HEK293 (cell line): ENCODE results near the gene TNFRSF25.
"Not testable (repeated sequence)": the region's sequence is repeated elsewhere in the genome, so short reads cannot be mapped to it uniquely, and the experiment has no call there.

Experiments
- CTCF ChIA-PET: fragments of 350-600 bp; formaldehyde crosslinking; extraction: SDS; loops from one replicate; lab custom pipeline; 2021; ENCODE audit warnings: antibody characterized with exemption; lab: Yijun Ruan, JAX
- POLR2A ChIA-PET: fragments of 300-600 bp; formaldehyde crosslinking; extraction: SDS; loops from one replicate; lab custom pipeline; 2020; ENCODE audit warnings: antibody characterized with exemption, inconsistent platforms; lab: Yijun Ruan, JAX
- H3K27ac ChIP-seq: fragments of 200-500 bp; sonication (Bioruptor generic); 2 replicates; pipeline ENCODE4 v1.5.1; 2014; ENCODE audit warnings: low read depth, low read length, control low read depth, inconsistent platforms; ENCODE audit errors: extremely low read depth
- H3K36me3 ChIP-seq, 2 experiments: fragments of 200-500 bp in 1 of 2; sonication (Bioruptor generic) in 1 of 2; 1 replicate in 1 of 2; 2 replicates in 1 of 2; pipeline ENCODE4 v1.5.1; 2014 to 2017; ENCODE audit warnings: inconsistent platforms in 2 of 2, low read length in 2 of 2; ENCODE audit not compliant: control insufficient read depth in 2 of 2, insufficient read depth in 1 of 2
- H3K4me1 ChIP-seq: fragments of 200-500 bp; sonication (Bioruptor generic); 2 replicates; pipeline ENCODE4 v1.5.1; 2014; ENCODE audit warnings: mild to moderate bottlenecking, low read length, inconsistent platforms; ENCODE audit not compliant: control insufficient read depth, insufficient read depth
- H3K4me3 ChIP-seq: 2 replicates; pipeline ENCODE4 v1.5.1; 2011; ENCODE audit warnings: low read depth, mild to moderate bottlenecking, control low read depth, low read length, moderate library complexity
- H3K9me3 ChIP-seq: fragments of 200-500 bp; sonication (Bioruptor generic); 2 replicates; pipeline ENCODE4 v1.5.1; 2014; ENCODE audit warnings: low read depth, low read length, inconsistent platforms; ENCODE audit not compliant: control insufficient read depth, insufficient read depth
- TCF7L2 ChIP-seq: IDR thresholded peaks from 2 replicates; pipeline ENCODE4 v1.6.1; 2011; ENCODE audit warnings: low read depth, mild to moderate bottlenecking, inconsistent platforms, low read length, moderate library complexity, borderline replicate concordance
- ZBTB8A ChIP-seq: fragments of 450-650 bp; formaldehyde crosslinking; IDR thresholded peaks from 2 replicates; pipeline ENCODE4 v1.5.1; 2016; ENCODE audit warnings: missing biosample characterization, missing genetic modification characterization
- ZIC2 ChIP-seq: fragments of 450-650 bp; formaldehyde crosslinking; IDR thresholded peaks from 2 replicates; pipeline ENCODE4 v1.5.1; 2016; ENCODE audit warnings: missing biosample characterization, missing genetic modification characterization
- ZNF140 ChIP-seq: fragments of 450-650 bp; formaldehyde crosslinking; IDR thresholded peaks from 2 replicates; pipeline ENCODE4 v1.5.1; 2016; ENCODE audit warnings: missing biosample characterization, missing genetic modification characterization
- ZNF266 ChIP-seq: fragments of 450-650 bp; formaldehyde crosslinking; IDR thresholded peaks from 2 replicates; pipeline ENCODE4 v1.5.1; 2016; ENCODE audit warnings: missing biosample characterization, missing genetic modification characterization, low read depth
- ZNF292 ChIP-seq: fragments of 450-650 bp; formaldehyde crosslinking; IDR thresholded peaks from 2 replicates; pipeline ENCODE4 v1.5.1; 2016; ENCODE audit warnings: low read depth, missing biosample characterization, missing genetic modification characterization, borderline replicate concordance
- ZNF341 ChIP-seq: fragments of 450-650 bp; formaldehyde crosslinking; IDR thresholded peaks from 2 replicates; pipeline ENCODE4; 2016; ENCODE audit warnings: low read depth, missing biosample characterization, missing genetic modification characterization
- ZNF394 ChIP-seq: fragments of 450-650 bp; formaldehyde crosslinking; IDR thresholded peaks from 2 replicates; pipeline ENCODE4 v1.5.1; 2016; ENCODE audit warnings: missing biosample characterization, missing genetic modification characterization, mild to moderate bottlenecking, moderate library complexity, borderline replicate concordance
- ZNF426 ChIP-seq: fragments of 450-650 bp; formaldehyde crosslinking; IDR thresholded peaks from 2 replicates; pipeline ENCODE4 v1.5.1; 2017; ENCODE audit warnings: missing biosample characterization, missing genetic modification characterization, mild to moderate bottlenecking, inconsistent platforms, moderate library complexity
- ZNF518A ChIP-seq: fragments of 450-650 bp; formaldehyde crosslinking; conservative IDR thresholded peaks from 2 replicates; pipeline ENCODE4 v1.5.1; 2016; ENCODE audit warnings: low read depth, missing biosample characterization, missing genetic modification characterization
- ZNF558 ChIP-seq: fragments of 450-650 bp; formaldehyde crosslinking; IDR thresholded peaks from 2 replicates; pipeline ENCODE4 v1.5.1; 2016; ENCODE audit warnings: missing biosample characterization, missing genetic modification characterization
- ZNF560 ChIP-seq: fragments of 450-650 bp; formaldehyde crosslinking; IDR thresholded peaks from 2 replicates; pipeline ENCODE4 v1.5.1; 2017; ENCODE audit warnings: missing biosample characterization, missing genetic modification characterization, borderline replicate concordance
- ZNF623 ChIP-seq: fragments of 450-650 bp; formaldehyde crosslinking; IDR thresholded peaks from 2 replicates; pipeline ENCODE4 v1.5.1; 2016; ENCODE audit warnings: missing biosample characterization, missing genetic modification characterization
- ZNF639 ChIP-seq: fragments of 450-650 bp; formaldehyde crosslinking; IDR thresholded peaks from 2 replicates; pipeline ENCODE4 v1.5.1; 2016; ENCODE audit warnings: missing biosample characterization, missing genetic modification characterization
- ZNF664 ChIP-seq: fragments of 450-650 bp; formaldehyde crosslinking; IDR thresholded peaks from 2 replicates; pipeline ENCODE4 v1.5.1; 2016; ENCODE audit warnings: missing biosample characterization, missing genetic modification characterization
- ZNF791 ChIP-seq: fragments of 450-650 bp; formaldehyde crosslinking; IDR thresholded peaks from 2 replicates; pipeline ENCODE4 v1.5.1; 2016; ENCODE audit warnings: missing biosample characterization, missing genetic modification characterization
- ZXDB ChIP-seq: fragments of 450-650 bp; formaldehyde crosslinking; IDR thresholded peaks from 2 replicates; pipeline ENCODE4 v1.5.1; 2016; ENCODE audit warnings: missing biosample characterization, missing genetic modification characterization
- TF ChIP-seq, protein P1 (sequence below): fragments of 450-650 bp; formaldehyde crosslinking; IDR thresholded peaks from 2 replicates; pipeline ENCODE4 v1.5.1; 2016; ENCODE audit warnings: missing biosample characterization, missing genetic modification characterization
- TF ChIP-seq, protein P2 (sequence below): fragments of 450-650 bp; formaldehyde crosslinking; conservative IDR thresholded peaks from 2 replicates; pipeline ENCODE4 v1.5.1; 2016; ENCODE audit warnings: low read depth, missing biosample characterization, missing genetic modification characterization

Gene TNFRSF25

DNA sequence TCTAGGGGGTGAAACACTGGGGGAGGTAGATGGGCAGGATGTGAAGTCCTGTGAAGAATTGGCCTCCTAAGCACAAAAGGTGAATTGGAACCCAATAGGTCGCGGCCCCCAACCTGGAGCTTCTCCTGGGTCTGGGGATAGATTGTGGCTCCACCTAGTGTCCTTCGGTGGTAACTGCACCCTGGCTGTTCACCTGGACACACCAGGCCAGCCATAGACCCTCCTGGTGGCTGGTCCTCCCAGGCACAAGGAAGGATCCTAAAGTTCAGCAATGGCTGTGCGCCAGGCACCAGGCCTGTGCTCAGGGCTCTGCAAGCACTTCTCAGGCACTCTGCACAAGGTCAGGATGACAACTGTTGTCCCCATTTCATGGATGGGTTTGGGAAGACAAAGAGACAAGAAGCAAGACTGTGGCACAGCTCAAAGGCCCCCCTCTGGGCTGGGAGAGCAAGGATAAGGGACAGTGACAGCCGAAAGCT, 27.9 kb downstream of the TNFRSF25 start (continued):
- TF ChIP-seq ZNF639 (no peak), TCF7L2 (no peak)

DNA sequence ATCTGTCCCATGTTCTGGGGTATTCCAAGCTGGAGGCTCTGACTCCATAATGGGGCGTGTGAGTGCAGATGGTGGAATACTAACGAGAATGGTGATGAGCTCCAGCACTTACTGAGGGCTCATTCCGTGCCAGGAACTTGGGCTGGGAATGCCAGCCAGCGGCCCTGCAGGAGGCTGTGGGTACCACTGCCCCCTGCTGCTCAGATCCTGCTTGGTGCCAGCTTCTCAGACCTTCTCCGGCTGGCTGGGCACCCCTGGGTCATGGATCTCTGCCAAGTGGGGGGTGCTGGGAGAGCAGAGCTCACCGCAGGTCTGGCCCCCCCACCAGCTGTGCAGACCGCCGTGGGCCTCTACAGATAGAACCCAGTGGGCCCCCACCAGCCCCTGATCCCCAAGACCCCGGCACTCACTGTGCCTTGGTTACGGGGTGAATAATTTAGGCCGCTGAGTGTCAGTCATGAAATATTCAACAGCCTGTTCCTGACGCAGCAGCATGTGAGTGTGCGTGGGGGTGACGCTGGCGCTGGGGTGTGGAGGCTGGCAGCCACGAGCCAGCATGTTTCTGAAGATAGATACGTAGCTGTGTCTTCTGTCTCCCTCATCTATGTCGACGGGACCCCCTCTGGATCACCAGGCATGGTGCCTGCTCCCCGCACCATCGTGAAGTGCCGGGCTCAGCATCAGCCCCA, 28.8 kb downstream of the TNFRSF25 start:
- H3K4me1 ChIP-seq, H3K36me3 ChIP-seq, H3K4me3 ChIP-seq, H3K27ac ChIP-seq, POLR2A ChIA-PET, H3K9me3 ChIP-seq: not testable (repeated sequence)
- 0 out of 2 replicates have a peak, but pooled peaks have one; percentile 23 for TF ChIP-seq ZIC2
- TF ChIP-seq, protein P1, sequence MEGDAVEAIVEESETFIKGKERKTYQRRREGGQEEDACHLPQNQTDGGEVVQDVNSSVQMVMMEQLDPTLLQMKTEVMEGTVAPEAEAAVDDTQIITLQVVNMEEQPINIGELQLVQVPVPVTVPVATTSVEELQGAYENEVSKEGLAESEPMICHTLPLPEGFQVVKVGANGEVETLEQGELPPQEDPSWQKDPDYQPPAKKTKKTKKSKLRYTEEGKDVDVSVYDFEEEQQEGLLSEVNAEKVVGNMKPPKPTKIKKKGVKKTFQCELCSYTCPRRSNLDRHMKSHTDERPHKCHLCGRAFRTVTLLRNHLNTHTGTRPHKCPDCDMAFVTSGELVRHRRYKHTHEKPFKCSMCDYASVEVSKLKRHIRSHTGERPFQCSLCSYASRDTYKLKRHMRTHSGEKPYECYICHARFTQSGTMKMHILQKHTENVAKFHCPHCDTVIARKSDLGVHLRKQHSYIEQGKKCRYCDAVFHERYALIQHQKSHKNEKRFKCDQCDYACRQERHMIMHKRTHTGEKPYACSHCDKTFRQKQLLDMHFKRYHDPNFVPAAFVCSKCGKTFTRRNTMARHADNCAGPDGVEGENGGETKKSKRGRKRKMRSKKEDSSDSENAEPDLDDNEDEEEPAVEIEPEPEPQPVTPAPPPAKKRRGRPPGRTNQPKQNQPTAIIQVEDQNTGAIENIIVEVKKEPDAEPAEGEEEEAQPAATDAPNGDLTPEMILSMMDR, result peak; percentile 40; the same call in 1 of the 2 replicates
- CTCF ChIA-PET, result interaction anchor here (0.5 to 8.7 kb wide), 32 partner anchors 9 to 602 kb away, joined by 3 to 117 read pairs (median 6); partner anchors contain the start of genes HES2 and HES3

DNA sequence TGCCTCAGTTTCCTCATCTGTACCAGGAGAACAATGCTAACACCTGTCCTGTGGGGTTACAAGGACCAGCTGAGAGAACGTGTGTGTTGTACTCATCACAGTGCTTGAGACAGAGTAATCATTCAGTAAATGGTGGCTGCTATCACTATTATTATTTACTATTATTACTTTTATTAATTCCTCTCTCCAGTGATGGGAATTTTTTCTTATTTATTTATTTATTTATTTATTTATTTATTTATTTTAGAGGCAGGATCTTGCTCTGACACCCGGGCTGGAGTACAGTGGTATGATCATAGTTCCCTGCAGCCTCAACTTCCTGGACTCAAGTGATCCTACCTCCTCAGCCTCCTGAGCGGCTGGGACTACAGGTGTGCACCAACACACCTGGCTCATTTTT, 29.7 kb downstream of the TNFRSF25 start:
- H3K4me1 ChIP-seq, POLR2A ChIA-PET, H3K9me3 ChIP-seq, H3K27ac ChIP-seq, H3K4me3 ChIP-seq, H3K36me3 ChIP-seq: not testable (repeated sequence)
- CTCF ChIA-PET, result interaction anchor here (2.3 to 8.7 kb wide), 4 partner anchors 15 to 189 kb away, joined by 16 to 117 read pairs (median 22); partner anchors contain the start of gene HES2
- TF ChIP-seq ZNF560 (tag by site-specific recombination) (peak; percentile 64; the same call in 1 of the 2 replicates), ZNF266 (peak; percentile 62; the same call in 1 of the 2 replicates), ZNF292 (tag by site-specific recombination) (0 out of 2 replicates have a peak, but pooled peaks have one; percentile 15), ZNF518A (tag by site-specific recombination) (peak; percentile 86), ZNF623 (peak; percentile 72), ZNF558 (tag by site-specific recombination) (peak; percentile 80), ZXDB (tag by site-specific recombination) (peak; percentile 44; the same call in 1 of the 2 replicates), ZNF791 (tag by site-specific recombination) (0 out of 2 replicates have a peak, but pooled peaks have one; percentile 34), ZNF426 (tag by site-specific recombination) (peak; percentile 79), ZNF394 (tag by site-specific recombination) (peak; percentile 89; the same call in 1 of the 2 replicates), ZNF664 (tag by site-specific recombination) (peak; percentile 57; the same call in 1 of the 2 replicates), ZNF140 (tag by site-specific recombination) (peak; percentile 51; the same call in 1 of the 2 replicates), ZBTB8A (tag by site-specific recombination) (peak; percentile 60), ZNF341 (tag by site-specific recombination) (peak; percentile 19; the same call in 1 of the 2 replicates)
- TF ChIP-seq, protein P2, sequence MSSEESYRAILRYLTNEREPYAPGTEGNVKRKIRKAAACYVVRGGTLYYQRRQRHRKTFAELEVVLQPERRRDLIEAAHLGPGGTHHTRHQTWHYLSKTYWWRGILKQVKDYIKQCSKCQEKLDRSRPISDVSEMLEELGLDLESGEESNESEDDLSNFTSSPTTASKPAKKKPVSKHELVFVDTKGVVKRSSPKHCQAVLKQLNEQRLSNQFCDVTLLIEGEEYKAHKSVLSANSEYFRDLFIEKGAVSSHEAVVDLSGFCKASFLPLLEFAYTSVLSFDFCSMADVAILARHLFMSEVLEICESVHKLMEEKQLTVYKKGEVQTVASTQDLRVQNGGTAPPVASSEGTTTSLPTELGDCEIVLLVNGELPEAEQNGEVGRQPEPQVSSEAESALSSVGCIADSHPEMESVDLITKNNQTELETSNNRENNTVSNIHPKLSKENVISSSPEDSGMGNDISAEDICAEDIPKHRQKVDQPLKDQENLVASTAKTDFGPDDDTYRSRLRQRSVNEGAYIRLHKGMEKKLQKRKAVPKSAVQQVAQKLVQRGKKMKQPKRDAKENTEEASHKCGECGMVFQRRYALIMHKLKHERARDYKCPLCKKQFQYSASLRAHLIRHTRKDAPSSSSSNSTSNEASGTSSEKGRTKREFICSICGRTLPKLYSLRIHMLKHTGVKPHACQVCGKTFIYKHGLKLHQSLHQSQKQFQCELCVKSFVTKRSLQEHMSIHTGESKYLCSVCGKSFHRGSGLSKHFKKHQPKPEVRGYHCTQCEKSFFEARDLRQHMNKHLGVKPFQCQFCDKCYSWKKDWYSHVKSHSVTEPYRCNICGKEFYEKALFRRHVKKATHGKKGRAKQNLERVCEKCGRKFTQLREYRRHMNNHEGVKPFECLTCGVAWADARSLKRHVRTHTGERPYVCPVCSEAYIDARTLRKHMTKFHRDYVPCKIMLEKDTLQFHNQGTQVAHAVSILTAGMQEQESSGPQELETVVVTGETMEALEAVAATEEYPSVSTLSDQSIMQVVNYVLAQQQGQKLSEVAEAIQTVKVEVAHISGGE (tag by site-specific recombination), result peak; percentile 75
